GM12878 (cell line): ENCODE results near the gene PALS2. TPM values are rescaled to one million over a fixed set of nuclear protein-coding genes. Genes with fewer than 3 reads are reported as not detected.

Experiments used
- CTCF ChIP-seq, 3 experiments: IDR thresholded peaks in 2 of 3; conservative IDR thresholded peaks in 1 of 3; 2 replicates each; pipeline ENCODE4 v1.5.1; 2011; ENCODE audit warnings: low read depth in 3 of 3, low read length in 3 of 3, mild to moderate bottlenecking in 3 of 3, control low read depth in 2 of 3, moderate library complexity in 2 of 3, inconsistent platforms in 1 of 3, mixed read lengths in 1 of 3; ENCODE audit not compliant: control insufficient read depth in 2 of 3, insufficient read depth in 1 of 3; ENCODE audit errors: extremely low read depth in 1 of 3
- MEF2B ChIP-seq: fragments of 450-650 bp; IDR thresholded peaks from 2 replicates; pipeline ENCODE4 v1.6.1; 2018; ENCODE audit warnings: mild to moderate bottlenecking, moderate library complexity; ENCODE audit not compliant: partially characterized antibody, poor library complexity, severe bottlenecking
- NFYA ChIP-seq: IDR thresholded peaks from 2 replicates; pipeline ENCODE4 v1.6.1; 2011; ENCODE audit warnings: low read depth, mild to moderate bottlenecking, low read length, improper control_type of control experiment, borderline replicate concordance
- SIN3A ChIP-seq: IDR thresholded peaks from 2 replicates; pipeline ENCODE4 v1.6.1; 2012; ENCODE audit warnings: low read depth, low read length, improper control_type of control experiment
- TAF1 ChIP-seq: IDR thresholded peaks from 2 replicates; pipeline ENCODE4 v1.6.1; 2011; ENCODE audit warnings: mild to moderate bottlenecking, low read depth, low read length, borderline replicate concordance
- USF1 ChIP-seq: IDR thresholded peaks from 2 replicates; pipeline ENCODE4 v1.6.1; 2011; ENCODE audit warnings: borderline replicate concordance, low read depth, mild to moderate bottlenecking, moderate library complexity, mixed read lengths, low read length; ENCODE audit not compliant: insufficient read depth; ENCODE audit errors: extremely low read length
- YBX1 ChIP-seq: fragments of 450-650 bp; IDR thresholded peaks from 2 replicates; pipeline ENCODE4 v1.6.1; 2016; ENCODE audit warnings: antibody characterized with exemption
- polyA plus RNA-seq, 11 experiments: library from polyadenylated mRNA; depleted of rRNA in 4 of 11; unstranded in 6 of 11; stranded (reverse) in 5 of 11; fragments of >200 nt; fragmentation: Nextera tagmentation in 4 of 11; fragmentation: Illumina TruSeq in 1 of 11; extraction: Ambion mirVana in 4 of 11; extraction: Trizol in 1 of 11; gene quantifications; 1 replicate in 1 of 11; 2 replicates in 10 of 11; pipeline versions ENCODE4 v1.2.1 to v1.2.3, GENCODE V29; 2011 to 2016; ENCODE audit warnings: inconsistent platforms in 2 of 11, missing spikeins in 2 of 11, low read depth in 1 of 11
- total RNA-seq, 4 experiments: library from RNA; depleted of rRNA in 3 of 4; stranded (reverse); fragments of >200 nt in 3 of 4; fragmentation: Illumina TruSeq in 1 of 4; extraction: Trizol in 1 of 4; gene quantifications; 2 replicates each; pipeline versions ENCODE4 v1.2.1 to v1.2.3, GENCODE V29; 2013 to 2021
- TF ChIP-seq, protein P1 (sequence below): fragments of 450-650 bp; IDR thresholded peaks from 2 replicates; pipeline ENCODE4 v1.6.1; 2017; ENCODE audit warnings: low read depth, mild to moderate bottlenecking, moderate library complexity
- TF ChIP-seq, protein P2 (sequence below): fragments of 450-650 bp; IDR thresholded peaks from 2 replicates; pipeline ENCODE4 v1.6.1; 2017; ENCODE audit warnings: mild to moderate bottlenecking

Gene PALS2
- total and polyA plus RNA-seq, 10 of the 15 experiments (the other 5 are each of a cell fraction or from before 2014, with no cell fraction given), result 10.7 to 53.5 (median 20.1) TPM

- peak; percentile 67 to 79 (median 73) for TF ChIP-seq CTCF (IDR thresholded peaks at IDR 0.05 in 2 of 3, conservative IDR thresholded peaks at IDR 0.05 in 1 of 3; ENCODE audit: control insufficient read depth in 2 of 3, extremely low read depth in 1 of 3, insufficient read depth in 1 of 3, low read depth in 3 of 3, low read length in 3 of 3)
- TF ChIP-seq, protein P1, sequence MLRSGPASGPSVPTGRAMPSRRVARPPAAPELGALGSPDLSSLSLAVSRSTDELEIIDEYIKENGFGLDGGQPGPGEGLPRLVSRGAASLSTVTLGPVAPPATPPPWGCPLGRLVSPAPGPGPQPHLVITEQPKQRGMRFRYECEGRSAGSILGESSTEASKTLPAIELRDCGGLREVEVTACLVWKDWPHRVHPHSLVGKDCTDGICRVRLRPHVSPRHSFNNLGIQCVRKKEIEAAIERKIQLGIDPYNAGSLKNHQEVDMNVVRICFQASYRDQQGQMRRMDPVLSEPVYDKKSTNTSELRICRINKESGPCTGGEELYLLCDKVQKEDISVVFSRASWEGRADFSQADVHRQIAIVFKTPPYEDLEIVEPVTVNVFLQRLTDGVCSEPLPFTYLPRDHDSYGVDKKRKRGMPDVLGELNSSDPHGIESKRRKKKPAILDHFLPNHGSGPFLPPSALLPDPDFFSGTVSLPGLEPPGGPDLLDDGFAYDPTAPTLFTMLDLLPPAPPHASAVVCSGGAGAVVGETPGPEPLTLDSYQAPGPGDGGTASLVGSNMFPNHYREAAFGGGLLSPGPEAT, result no peak
- no peak for TF ChIP-seq NFYA
- TF ChIP-seq TAF1, result no peak
- TF ChIP-seq USF1, result no peak
- TF ChIP-seq MEF2B, result peak; percentile 22
- TF ChIP-seq SIN3A, result no peak
- TF ChIP-seq, protein P2, sequence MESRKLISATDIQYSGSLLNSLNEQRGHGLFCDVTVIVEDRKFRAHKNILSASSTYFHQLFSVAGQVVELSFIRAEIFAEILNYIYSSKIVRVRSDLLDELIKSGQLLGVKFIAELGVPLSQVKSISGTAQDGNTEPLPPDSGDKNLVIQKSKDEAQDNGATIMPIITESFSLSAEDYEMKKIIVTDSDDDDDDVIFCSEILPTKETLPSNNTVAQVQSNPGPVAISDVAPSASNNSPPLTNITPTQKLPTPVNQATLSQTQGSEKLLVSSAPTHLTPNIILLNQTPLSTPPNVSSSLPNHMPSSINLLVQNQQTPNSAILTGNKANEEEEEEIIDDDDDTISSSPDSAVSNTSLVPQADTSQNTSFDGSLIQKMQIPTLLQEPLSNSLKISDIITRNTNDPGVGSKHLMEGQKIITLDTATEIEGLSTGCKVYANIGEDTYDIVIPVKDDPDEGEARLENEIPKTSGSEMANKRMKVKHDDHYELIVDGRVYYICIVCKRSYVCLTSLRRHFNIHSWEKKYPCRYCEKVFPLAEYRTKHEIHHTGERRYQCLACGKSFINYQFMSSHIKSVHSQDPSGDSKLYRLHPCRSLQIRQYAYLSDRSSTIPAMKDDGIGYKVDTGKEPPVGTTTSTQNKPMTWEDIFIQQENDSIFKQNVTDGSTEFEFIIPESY, result peak; percentile 76; the same call in 1 of the 2 replicates
- TF ChIP-seq YBX1, result no peak
Observed at GRCh38 chr7:24587853-24588252, 14.6 kb downstream of the PALS2 start (continued).
